Karpas-422 (cell line): ENCODE results near the gene STK36. TPM values are rescaled to one million over a fixed set of nuclear protein-coding genes. Genes with fewer than 3 reads are reported as not detected.

Experiments
- DNase-seq: peaks from one replicate; pipeline ENCODE4 v3.0.0-alpha.2; 2015
- H2AFZ ChIP-seq: fragments of 200-600 bp; sonication (generic); 2 replicates; pipeline ENCODE4 v1.6.1; 2014; ENCODE audit warnings: antibody characterized with exemption, low read length, mixed read lengths
- H3K27ac ChIP-seq: fragments of 200-600 bp; sonication (generic); 2 replicates; pipeline ENCODE4 v1.5.1; 2014; ENCODE audit warnings: mild to moderate bottlenecking, low read length, moderate library complexity
- H3K27me3 ChIP-seq: fragments of 200-600 bp; sonication (generic); 2 replicates; pipeline ENCODE4 v1.6.1; 2014; ENCODE audit warnings: low read length, mixed read lengths
- H3K36me3 ChIP-seq: fragments of 200-600 bp; sonication (generic); 2 replicates; pipeline ENCODE4 v1.6.1; 2014; ENCODE audit warnings: low read length, mixed read lengths; ENCODE audit not compliant: insufficient read depth
- H3K4me1 ChIP-seq: fragments of 200-600 bp; sonication (generic); 2 replicates; pipeline ENCODE4 v1.6.1; 2014; ENCODE audit warnings: mild to moderate bottlenecking, low read length, mixed read lengths
- H3K4me2 ChIP-seq: fragments of 200-600 bp; sonication (generic); 2 replicates; pipeline ENCODE4 v1.6.1; 2014; ENCODE audit warnings: low read length, low read depth, mild to moderate bottlenecking; ENCODE audit not compliant: poor library complexity, severe bottlenecking
- H3K4me3 ChIP-seq: fragments of 200-600 bp; sonication (generic); 2 replicates; pipeline ENCODE4 v1.5.1; 2014; ENCODE audit warnings: mild to moderate bottlenecking, antibody characterized with exemption, low read length, mixed read lengths
- H3K79me2 ChIP-seq: fragments of 200-600 bp; sonication (generic); 2 replicates; pipeline ENCODE4 v1.6.1; 2014; ENCODE audit warnings: mild to moderate bottlenecking, low read length, mixed read lengths
- H3K9ac ChIP-seq: fragments of 200-600 bp; sonication (generic); 2 replicates; pipeline ENCODE4 v1.6.0; 2014; ENCODE audit warnings: low read length
- H3K9me2 ChIP-seq: fragments of 200-600 bp; sonication (generic), shearing (Covaris generic); replicated peaks from 2 replicates; pipeline ENCODE4 v1.6.0; 2014; ENCODE audit warnings: mild to moderate bottlenecking, low read length, moderate library complexity; ENCODE audit not compliant: insufficient read depth
- H3K9me3 ChIP-seq: fragments of 300-700, 200-600 bp; sonication (generic); 2 replicates; pipeline ENCODE4 v1.6.1; 2014; ENCODE audit warnings: low read length, mixed read lengths
- H4K20me1 ChIP-seq: fragments of 200-600 bp; sonication (generic); 2 replicates; pipeline ENCODE4 v1.6.1; 2014; ENCODE audit warnings: mild to moderate bottlenecking, antibody characterized with exemption, low read length, low read depth; ENCODE audit not compliant: insufficient read depth
- total RNA-seq: library from RNA; depleted of rRNA; stranded (reverse); fragments of >200 nt; shearing (Covaris generic); gene quantifications from 2 replicates; pipeline ENCODE4 v1.2.3, GENCODE V29; 2014; ENCODE audit warnings: low replicate concordance

Gene STK36
- total RNA-seq, 1 experiment from 2014 or later: 33.5 TPM

- no peak overlapping the region for H3K4me3 ChIP-seq
- H3K9ac ChIP-seq: no peak overlapping the region
- no peaks in the 10 kb centered on the region for H3K9me3 ChIP-seq
- H2AFZ ChIP-seq: no peak overlapping the region
- H3K27me3 ChIP-seq: no peaks in the 10 kb centered on the region
- DNase-seq: no peak
- no peak overlapping the region for H3K27ac ChIP-seq
- H3K4me2 ChIP-seq: no peak overlapping the region
- H4K20me1 ChIP-seq: no peaks in the 10 kb centered on the region
- no peaks in the 10 kb centered on the region for H3K9me2 ChIP-seq
- H3K79me2 ChIP-seq: no peaks in the 10 kb centered on the region
- H3K4me1 ChIP-seq: no peaks in the 10 kb centered on the region
- H3K36me3 ChIP-seq: no peaks in the 10 kb centered on the region
Measured at GRCh38 chr2:218703341-218703740, 31.5 kb downstream of the STK36 start.

- no peak for DNase-seq
- no peaks in the 10 kb centered on the region for H3K9me3 ChIP-seq
- no peaks in the 10 kb centered on the region for H4K20me1 ChIP-seq
- peaks cover 15% of the 10 kb centered on the region for H3K4me1 ChIP-seq
- H3K79me2 ChIP-seq: peaks cover 23% of the 10 kb centered on the region
- H3K9me2 ChIP-seq: no peaks in the 10 kb centered on the region
- H3K27ac ChIP-seq: no peak overlapping the region
- no peak overlapping the region for H3K9ac ChIP-seq
- peaks cover 4% of the 10 kb centered on the region; the same call in 1 of the 2 replicates for H3K36me3 ChIP-seq
- H3K27me3 ChIP-seq: no peaks in the 10 kb centered on the region
- no peak overlapping the region for H3K4me3 ChIP-seq
- H2AFZ ChIP-seq: no peak overlapping the region
- no peak overlapping the region for H3K4me2 ChIP-seq
Measured at GRCh38 chr2:218708086-218708485, 36.2 kb downstream of the STK36 start.

- Histone ChIP-seq H2AFZ (0 out of 2 replicates have a peak overlapping the region, but pooled peaks have one; percentile 39), H3K9ac (no peak overlapping the region), H4K20me1 (no peaks in the 10 kb centered on the region), H3K27me3 (no peaks in the 10 kb centered on the region), H3K4me1 (peaks cover 27% of the 10 kb centered on the region), H3K79me2 (peaks cover 40% of the 10 kb centered on the region), H3K9me2 (no peaks in the 10 kb centered on the region), H3K4me2 (no peak overlapping the region), H3K27ac (no peak overlapping the region), H3K4me3 (no peak overlapping the region), H3K9me3 (no peaks in the 10 kb centered on the region), H3K36me3 (peaks cover 4% of the 10 kb centered on the region; the same call in 1 of the 2 replicates)
- no peak for DNase-seq
Measured at GRCh38 chr2:218709908-218710307, 38.0 kb downstream of the STK36 start.

- no peak for DNase-seq
- peak overlapping the region; percentile 39; the same call in 1 of the 2 replicates for H2AFZ ChIP-seq
Measured at GRCh38 chr2:218710334-218710686, 38.4 kb downstream of the STK36 start.

GRCh38 chr2:218710687-218711549 lies 39.0 kb downstream of the STK36 start, which contains the start of gene TTLL4:
Gene TTLL4 (plus strand): TSS chr2:218710835. CDS start chr2:218737677, 26,842 bp downstream.
- peaks cover 27% of the 10 kb centered on the region for H3K4me1 ChIP-seq
- peak within 1 kb of the TSS; percentile 82 for H2AFZ ChIP-seq
- H3K9me3 ChIP-seq: no peaks in the 10 kb centered on the region
- H4K20me1 ChIP-seq: no peaks in the 10 kb centered on the region
- peaks cover 50% of the 10 kb centered on the region for H3K79me2 ChIP-seq
- peak within 1 kb of the TSS; percentile 98 for H3K4me3 ChIP-seq
- peaks cover 8% of the 10 kb centered on the region; the same call in 1 of the 2 replicates for H3K36me3 ChIP-seq
- H3K9ac ChIP-seq: peak within 1 kb of the TSS; percentile 97
- peak within 1 kb of the TSS; percentile 100 for H3K4me2 ChIP-seq
- peak; percentile 99 for DNase-seq
- no peaks in the 10 kb centered on the region for H3K9me2 ChIP-seq
- peak within 1 kb of the TSS; percentile 90 for H3K27ac ChIP-seq
- no peaks in the 10 kb centered on the region for H3K27me3 ChIP-seq

More at GRCh38 chr2:218710334-218710686, 38.4 kb downstream of the STK36 start:
- Histone ChIP-seq H3K4me1 (peaks cover 27% of the 10 kb centered on the region), H3K9ac (no peak overlapping the region), H3K36me3 (peaks cover 7% of the 10 kb centered on the region; the same call in 1 of the 2 replicates), H4K20me1 (no peaks in the 10 kb centered on the region), H3K79me2 (peaks cover 44% of the 10 kb centered on the region), H3K9me2 (no peaks in the 10 kb centered on the region), H3K27ac (no peak overlapping the region), H3K9me3 (no peaks in the 10 kb centered on the region), H3K4me2 (no peak overlapping the region), H3K4me3 (no peak overlapping the region), H3K27me3 (no peaks in the 10 kb centered on the region)

- Histone ChIP-seq H3K9ac (peak overlapping the region; percentile 97), H3K27ac (peak overlapping the region; percentile 90), H3K36me3 (peaks cover 8% of the 10 kb centered on the region; the same call in 1 of the 2 replicates), H4K20me1 (no peaks in the 10 kb centered on the region), H3K27me3 (no peaks in the 10 kb centered on the region), H3K9me3 (no peaks in the 10 kb centered on the region), H3K79me2 (peaks cover 56% of the 10 kb centered on the region), H3K4me2 (peak overlapping the region; percentile 100), H3K9me2 (no peaks in the 10 kb centered on the region), H2AFZ (peak overlapping the region; percentile 8; the same call in 1 of the 2 replicates), H3K4me3 (peak overlapping the region; percentile 98), H3K4me1 (peaks cover 27% of the 10 kb centered on the region)
- DNase-seq: peak; percentile 62
Measured at GRCh38 chr2:218711550-218711929, 39.7 kb downstream of the STK36 start.

GRCh38 chr2:218713922-218714321 lies 42.0 kb downstream of the STK36 start:
- no peaks in the 10 kb centered on the region for H3K9me3 ChIP-seq
- no peak overlapping the region for H2AFZ ChIP-seq
- H3K4me2 ChIP-seq: peak overlapping the region; percentile 100
- no peaks in the 10 kb centered on the region for H3K9me2 ChIP-seq
- H3K27me3 ChIP-seq: no peaks in the 10 kb centered on the region
- DNase-seq: no peak
- H3K36me3 ChIP-seq: peaks cover 13% of the 10 kb centered on the region; the same call in 1 of the 2 replicates
- H3K79me2 ChIP-seq: peaks cover 80% of the 10 kb centered on the region
- H3K27ac ChIP-seq: peak overlapping the region; percentile 1; the same call in 1 of the 2 replicates
- H3K4me1 ChIP-seq: peaks cover 27% of the 10 kb centered on the region
- H4K20me1 ChIP-seq: 0 out of 2 replicates have a peak, but pooled peaks cover 4% of the 10 kb centered on the region
- H3K9ac ChIP-seq: 0 out of 2 replicates have a peak overlapping the region, but pooled peaks have one; percentile 2
- H3K4me3 ChIP-seq: no peak overlapping the region

- 0 out of 2 replicates have a peak, but pooled peaks cover 7% of the 10 kb centered on the region for H4K20me1 ChIP-seq
- no peaks in the 10 kb centered on the region for H3K27me3 ChIP-seq
- peaks cover 13% of the 10 kb centered on the region; the same call in 1 of the 2 replicates for H3K36me3 ChIP-seq
- no peak overlapping the region for H3K4me3 ChIP-seq
- H3K4me1 ChIP-seq: peaks cover 27% of the 10 kb centered on the region
- no peak overlapping the region for H3K9ac ChIP-seq
- no peak overlapping the region for H3K4me2 ChIP-seq
- peaks cover 99% of the 10 kb centered on the region for H3K79me2 ChIP-seq
- H3K27ac ChIP-seq: no peak overlapping the region
- DNase-seq: no peak
- no peaks in the 10 kb centered on the region for H3K9me2 ChIP-seq
- no peaks in the 10 kb centered on the region for H3K9me3 ChIP-seq
- no peak overlapping the region for H2AFZ ChIP-seq
Measured at GRCh38 chr2:218716070-218716469, 44.2 kb downstream of the STK36 start.
